Measurements from ENCODE around the gene UACA. TPM values are rescaled to one million over a fixed set of nuclear protein-coding genes. Genes with fewer than 3 reads are reported as not detected.

UACA gene
- total RNA-seq, 1 experiment from 2014 or later, result 44.8 TPM

DNA sequence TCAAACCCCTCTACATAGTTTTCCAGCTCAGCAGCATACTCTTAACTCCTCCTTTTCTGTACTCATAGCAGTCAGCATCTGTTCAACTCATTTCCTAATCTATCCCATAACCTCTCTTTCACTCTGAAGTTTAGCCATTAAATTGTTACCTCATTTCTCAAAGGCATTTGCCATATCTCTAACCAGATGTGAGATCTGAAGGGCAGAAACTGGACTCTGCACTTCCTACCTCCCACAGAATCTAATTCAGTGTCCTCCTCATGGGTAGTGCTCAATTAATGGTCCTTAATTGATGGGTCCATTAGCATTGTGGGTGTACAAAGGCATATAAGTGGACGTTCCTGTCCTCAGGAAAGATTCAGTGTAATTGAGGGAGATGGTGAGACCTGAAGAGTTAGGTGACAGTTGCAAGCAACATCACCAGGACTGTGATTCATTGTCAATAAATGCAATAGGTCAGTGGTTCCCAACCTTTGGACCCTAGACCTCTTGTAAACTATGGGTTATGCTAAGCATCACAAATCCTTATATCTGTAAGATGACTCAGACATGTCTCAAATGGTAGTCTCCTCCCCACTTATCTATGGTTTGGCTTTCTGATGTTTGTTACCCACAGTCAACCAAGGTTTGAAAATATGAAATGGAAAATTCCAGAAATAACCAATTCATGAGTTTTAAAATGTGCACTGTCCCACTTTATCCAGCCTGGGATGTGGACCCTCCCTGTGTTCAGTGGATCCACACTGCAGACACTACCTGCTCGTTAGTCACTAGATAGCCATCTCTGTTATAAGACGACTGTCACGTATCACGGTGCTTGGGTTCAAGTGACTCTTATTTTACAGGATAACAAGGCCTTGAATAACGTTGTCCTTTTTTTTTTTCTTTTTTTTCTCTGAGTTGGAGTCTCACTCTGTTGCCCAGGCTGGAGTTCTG is 25.0 kb upstream of the UACA start:
- ATAC-seq (no peak), DNase-seq (ENCODE audit: low spot score) (no peak)
- Mint-ChIP-seq H3K27ac (no peak overlapping the region), H3K9me3 (no peaks in the 10 kb centered on the region), H3K36me3 (no peaks in the 10 kb centered on the region), H3K27me3 (ENCODE audit: low read depth) (no peaks in the 10 kb centered on the region; the same call in 1 of the 2 replicates), H3K4me3 (no peak overlapping the region), H3K4me1 (peaks cover 17% of the 10 kb centered on the region)
- ChIA-PET CTCF (interaction anchor here (0.6 to 1.3 kb wide), 2 partner anchors 12 to 24 kb away, joined by 3 to 4 read pairs; no protein-coding TSS in a partner anchor), POLR2A (no interaction called here)
- TF ChIP-seq GABPB1 (CRISPR knock-in tag; IDR thresholded peaks at IDR 0.05) (peak; percentile 72; the same call in 1 of the 2 replicates), E2F4 (CRISPR knock-in tag; IDR thresholded peaks at IDR 0.05; ENCODE audit: borderline replicate concordance, low read depth) (no peak)

DNA sequence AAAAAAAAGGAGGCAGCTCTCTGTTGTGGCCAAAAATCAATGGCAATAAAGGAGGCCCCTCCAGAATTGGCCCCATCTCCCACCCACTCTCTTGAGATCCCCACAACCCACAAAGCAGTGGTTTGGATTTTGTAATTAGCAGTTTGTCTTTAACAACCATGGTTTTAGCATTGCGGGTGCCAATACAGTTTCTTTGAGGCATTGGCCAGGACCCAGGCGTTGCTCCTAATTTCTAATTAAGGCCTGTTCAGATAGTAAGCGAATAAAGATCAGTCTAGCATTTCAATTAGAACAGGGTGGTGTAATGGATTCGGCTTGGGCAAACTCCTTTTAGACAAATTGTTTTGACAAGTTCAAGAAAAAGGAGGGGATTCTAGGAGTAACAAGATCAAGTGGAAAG is 23.6 kb upstream of the UACA start:
- Mint-ChIP-seq H3K36me3 (no peaks in the 10 kb centered on the region), H3K4me3 (no peak overlapping the region), H3K27me3 (ENCODE audit: low read depth) (no peaks in the 10 kb centered on the region; the same call in 1 of the 2 replicates), H3K27ac (no peak overlapping the region), H3K9me3 (no peaks in the 10 kb centered on the region), H3K4me1 (peaks cover 11% of the 10 kb centered on the region)
- no peak for TF ChIP-seq SOX15 (CRISPR knock-in tag; IDR thresholded peaks at IDR 0.05)
- TF ChIP-seq CBFB (CRISPR knock-in tag; IDR thresholded peaks at IDR 0.05; ENCODE audit: low read depth), result no peak
- no peak for TF ChIP-seq NFYB (CRISPR knock-in tag; conservative IDR thresholded peaks at IDR 0.05; ENCODE audit: low read depth)
- TF ChIP-seq, protein P1, sequence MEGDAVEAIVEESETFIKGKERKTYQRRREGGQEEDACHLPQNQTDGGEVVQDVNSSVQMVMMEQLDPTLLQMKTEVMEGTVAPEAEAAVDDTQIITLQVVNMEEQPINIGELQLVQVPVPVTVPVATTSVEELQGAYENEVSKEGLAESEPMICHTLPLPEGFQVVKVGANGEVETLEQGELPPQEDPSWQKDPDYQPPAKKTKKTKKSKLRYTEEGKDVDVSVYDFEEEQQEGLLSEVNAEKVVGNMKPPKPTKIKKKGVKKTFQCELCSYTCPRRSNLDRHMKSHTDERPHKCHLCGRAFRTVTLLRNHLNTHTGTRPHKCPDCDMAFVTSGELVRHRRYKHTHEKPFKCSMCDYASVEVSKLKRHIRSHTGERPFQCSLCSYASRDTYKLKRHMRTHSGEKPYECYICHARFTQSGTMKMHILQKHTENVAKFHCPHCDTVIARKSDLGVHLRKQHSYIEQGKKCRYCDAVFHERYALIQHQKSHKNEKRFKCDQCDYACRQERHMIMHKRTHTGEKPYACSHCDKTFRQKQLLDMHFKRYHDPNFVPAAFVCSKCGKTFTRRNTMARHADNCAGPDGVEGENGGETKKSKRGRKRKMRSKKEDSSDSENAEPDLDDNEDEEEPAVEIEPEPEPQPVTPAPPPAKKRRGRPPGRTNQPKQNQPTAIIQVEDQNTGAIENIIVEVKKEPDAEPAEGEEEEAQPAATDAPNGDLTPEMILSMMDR (IDR thresholded peaks at IDR 0.05), result no peak
- no peak for TF ChIP-seq RELA (CRISPR knock-in tag; IDR thresholded peaks at IDR 0.05; ENCODE audit: borderline replicate concordance)
- no peak for TF ChIP-seq ZNF532 (CRISPR knock-in tag; IDR thresholded peaks at IDR 0.05; ENCODE audit: borderline replicate concordance)
- TF ChIP-seq HMGXB4 (CRISPR knock-in tag; IDR thresholded peaks at IDR 0.05), result no peak
- no peak for TF ChIP-seq FOXP4 (CRISPR knock-in tag; IDR thresholded peaks at IDR 0.05)
- TF ChIP-seq USF1 (CRISPR knock-in tag; IDR thresholded peaks at IDR 0.05), result no peak
- TF ChIP-seq ELF4 (CRISPR knock-in tag; IDR thresholded peaks at IDR 0.05; ENCODE audit: low read depth), result no peak
- ChIA-PET POLR2A (no interaction called here), CTCF (interaction anchor here (0.7 kb wide), 1 partner anchor 46 kb away, joined by 3 read pairs; no protein-coding TSS in a partner anchor)
- ATAC-seq (no peak), DNase-seq (ENCODE audit: low spot score) (no peak)
